Measurements from ENCODE around the gene IFNA14. TPM values are rescaled to one million over a fixed set of nuclear protein-coding genes. Genes with fewer than 3 reads are reported as not detected.
"Not testable (repeated sequence)": the region's sequence is repeated elsewhere in the genome, so short reads cannot be mapped to it uniquely, and the experiment has no call there.

The IFNA14 gene
- total RNA-seq, 1 experiment from 2014 or later = not detected

DNA sequence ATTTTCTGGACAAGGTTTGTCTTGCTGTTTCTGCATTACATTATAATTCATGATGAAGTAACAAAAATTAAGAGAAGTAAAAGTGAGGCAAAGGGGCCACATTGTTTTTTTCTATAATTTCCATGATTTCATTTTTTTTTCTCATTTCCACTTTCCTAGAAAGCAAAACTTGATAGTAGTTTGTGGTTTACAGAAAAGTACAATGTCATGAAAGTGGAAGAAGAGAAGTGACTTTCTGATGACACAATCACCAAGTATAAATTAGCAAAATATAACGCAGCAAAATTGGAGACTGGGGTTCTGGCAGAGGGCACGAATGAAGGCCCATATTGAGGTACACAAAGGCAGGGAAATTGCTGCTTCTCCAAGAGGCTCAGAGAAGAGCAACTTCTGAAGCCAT, 5.0 kb upstream of the IFNA14 start:
- Histone ChIP-seq H2BK20ac (ENCODE audit: low read depth, low read length, poor library complexity, severe bottlenecking) (no peak overlapping the region), H3K56ac (ENCODE audit: insufficient read length, low read depth, low read length) (no peak overlapping the region), H3K79me1 (ENCODE audit: insufficient read depth, low read depth, low read length, poor library complexity, severe bottlenecking) (no peaks in the 10 kb centered on the region), H3K23ac (ENCODE audit: insufficient read length, low read depth, low read length) (no peak overlapping the region), H2AFZ (ENCODE audit: low read length) (no peak overlapping the region), H4K91ac (ENCODE audit: insufficient read length, low read depth, low read length) (no peak overlapping the region), H3K9ac (ENCODE audit: extremely low read depth, insufficient read length, low read length) (no peak overlapping the region), H3K4me2 (ENCODE audit: insufficient read depth, insufficient read length, low read length) (no peak overlapping the region), H3K4me1 (ENCODE audit: insufficient read depth, low read length) (no peaks in the 10 kb centered on the region), H4K20me1 (ENCODE audit: control insufficient read depth, insufficient read depth, insufficient read length) (no peaks in the 10 kb centered on the region), H3K18ac (ENCODE audit: insufficient read length, low read depth, low read length) (no peak overlapping the region), H3K23me2 (ENCODE audit: insufficient read length, low read depth, low read length, poor library complexity, severe bottlenecking) (no peaks in the 10 kb centered on the region), H3K4ac (ENCODE audit: low read depth, low read length) (no peak overlapping the region), H3K14ac (ENCODE audit: insufficient read depth, low read length) (no peak overlapping the region), H3K9me3 (ENCODE audit: control insufficient read depth, low read depth, low read length) (no peaks in the 10 kb centered on the region), H2BK12ac (ENCODE audit: insufficient read length, low read depth, low read length) (no peak overlapping the region), H3K79me2 (ENCODE audit: insufficient read depth, low read length) (no peaks in the 10 kb centered on the region), H3K27ac (ENCODE audit: insufficient read length, low read depth, low read length) (no peak overlapping the region), H3K27me3 (ENCODE audit: insufficient read depth, low read length) (no peaks in the 10 kb centered on the region), H4K5ac (ENCODE audit: insufficient read length, low read depth, low read length) (no peak overlapping the region), H3T11ph (ENCODE audit: low read length) (no peak overlapping the region), H2AK5ac (ENCODE audit: insufficient read length, low read length) (no peak overlapping the region), H2BK5ac (ENCODE audit: insufficient read length, low read length) (no peak overlapping the region), H2BK15ac (ENCODE audit: low read depth, low read length) (no peak overlapping the region), H2BK120ac (ENCODE audit: low read depth, low read length, poor library complexity, severe bottlenecking) (no peak overlapping the region), H4K8ac (replicated peaks; ENCODE audit: insufficient read length, low read depth, low read length) (no peak overlapping the region)
- WGBS (ENCODE audit: extremely low coverage, insufficient read length, low lambda C conversion rate) = no CpG with 5 or more reads among the region's 2 CpGs
- Mint-ChIP-seq H3K36me3 (ENCODE audit: insufficient read depth in 1 of 3, low read depth in 3 of 3) (no peaks in the 10 kb centered on the region), H3K27me3 (ENCODE audit: low read depth) (peaks cover 15% of the 10 kb centered on the region), H3K4me1 (no peaks in the 10 kb centered on the region), H3K27ac (no peak overlapping the region), H3K9me3 (no peaks in the 10 kb centered on the region), H3K4me3 (no peak overlapping the region)
- DNase-seq = no peak
- TF ChIP-seq, protein P1, sequence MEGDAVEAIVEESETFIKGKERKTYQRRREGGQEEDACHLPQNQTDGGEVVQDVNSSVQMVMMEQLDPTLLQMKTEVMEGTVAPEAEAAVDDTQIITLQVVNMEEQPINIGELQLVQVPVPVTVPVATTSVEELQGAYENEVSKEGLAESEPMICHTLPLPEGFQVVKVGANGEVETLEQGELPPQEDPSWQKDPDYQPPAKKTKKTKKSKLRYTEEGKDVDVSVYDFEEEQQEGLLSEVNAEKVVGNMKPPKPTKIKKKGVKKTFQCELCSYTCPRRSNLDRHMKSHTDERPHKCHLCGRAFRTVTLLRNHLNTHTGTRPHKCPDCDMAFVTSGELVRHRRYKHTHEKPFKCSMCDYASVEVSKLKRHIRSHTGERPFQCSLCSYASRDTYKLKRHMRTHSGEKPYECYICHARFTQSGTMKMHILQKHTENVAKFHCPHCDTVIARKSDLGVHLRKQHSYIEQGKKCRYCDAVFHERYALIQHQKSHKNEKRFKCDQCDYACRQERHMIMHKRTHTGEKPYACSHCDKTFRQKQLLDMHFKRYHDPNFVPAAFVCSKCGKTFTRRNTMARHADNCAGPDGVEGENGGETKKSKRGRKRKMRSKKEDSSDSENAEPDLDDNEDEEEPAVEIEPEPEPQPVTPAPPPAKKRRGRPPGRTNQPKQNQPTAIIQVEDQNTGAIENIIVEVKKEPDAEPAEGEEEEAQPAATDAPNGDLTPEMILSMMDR (conservative IDR thresholded peaks at IDR 0.05) = no peak

DNA sequence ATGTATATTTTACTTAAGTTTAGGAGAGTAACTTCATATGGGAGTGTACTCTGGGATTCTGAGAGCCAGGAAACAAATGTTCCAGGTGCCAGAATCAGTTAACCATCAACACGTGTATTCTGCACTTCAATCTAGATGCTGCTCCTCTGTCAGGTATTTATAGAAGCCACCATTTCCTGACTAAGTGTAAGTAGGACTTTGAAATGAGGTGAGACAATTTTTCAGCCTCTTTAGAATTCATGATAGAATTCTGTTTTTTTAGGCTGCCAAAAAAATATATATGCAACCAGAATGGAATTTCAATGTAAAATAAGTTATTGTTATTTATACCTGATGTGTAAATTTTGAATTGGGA, 3.5 kb downstream of the IFNA14 start:
- not testable (repeated sequence) for H2BK20ac ChIP-seq (ENCODE audit: low read depth, low read length, poor library complexity, severe bottlenecking); H3K18ac ChIP-seq (ENCODE audit: insufficient read length, low read depth, low read length); H3K4me1 ChIP-seq (ENCODE audit: insufficient read depth, low read length); H3K23ac ChIP-seq (ENCODE audit: insufficient read length, low read depth, low read length); H3K27ac ChIP-seq (ENCODE audit: insufficient read length, low read depth, low read length); H3K4ac ChIP-seq (ENCODE audit: low read depth, low read length); H3K9me3 ChIP-seq (ENCODE audit: control insufficient read depth, low read depth, low read length); H3K4me2 ChIP-seq (ENCODE audit: insufficient read depth, insufficient read length, low read length); H3K56ac ChIP-seq (ENCODE audit: insufficient read length, low read depth, low read length); H4K8ac ChIP-seq (replicated peaks; ENCODE audit: insufficient read length, low read depth, low read length); DNase-seq; H2BK120ac ChIP-seq (ENCODE audit: low read depth, low read length, poor library complexity, severe bottlenecking); H3K36me3 Mint-ChIP-seq (ENCODE audit: insufficient read depth in 1 of 3, low read depth in 3 of 3); H3K79me1 ChIP-seq (ENCODE audit: insufficient read depth, low read depth, low read length, poor library complexity, severe bottlenecking); H3K23me2 ChIP-seq (ENCODE audit: insufficient read length, low read depth, low read length, poor library complexity, severe bottlenecking); H3K27me3 ChIP-seq (ENCODE audit: insufficient read depth, low read length); H2BK15ac ChIP-seq (ENCODE audit: low read depth, low read length); H2BK12ac ChIP-seq (ENCODE audit: insufficient read length, low read depth, low read length); H2BK5ac ChIP-seq (ENCODE audit: insufficient read length, low read length); H4K91ac ChIP-seq (ENCODE audit: insufficient read length, low read depth, low read length); H2AFZ ChIP-seq (ENCODE audit: low read length); H3K4me1 Mint-ChIP-seq; H3T11ph ChIP-seq (ENCODE audit: low read length); H3K9me3 Mint-ChIP-seq; H3K9ac ChIP-seq (ENCODE audit: extremely low read depth, insufficient read length, low read length); H4K20me1 ChIP-seq (ENCODE audit: control insufficient read depth, insufficient read depth, insufficient read length); H3K4me3 Mint-ChIP-seq; H3K14ac ChIP-seq (ENCODE audit: insufficient read depth, low read length); H2AK5ac ChIP-seq (ENCODE audit: insufficient read length, low read length); H4K5ac ChIP-seq (ENCODE audit: insufficient read length, low read depth, low read length); H3K79me2 ChIP-seq (ENCODE audit: insufficient read depth, low read length); H3K27ac Mint-ChIP-seq
- WGBS (ENCODE audit: extremely low coverage, insufficient read length, low lambda C conversion rate) = no CpG with 5 or more reads among the region's 1 CpG
- H3K27me3 Mint-ChIP-seq (ENCODE audit: low read depth) = peaks cover 24% of the 10 kb centered on the region
